Activated T-helper 1 cell treated with anti-CD3 and anti-CD28 coated beads, Interleukin-12 subunit alpha, Interleukin-12 subunit beta, Interleukin-2, Interleukin-4 antibody, amounts not matched to agents 30 ng/mL and 10 ng/mL and 1 ng/mL, durations not matched to agents 14 hours and 24 hours and 36 hours (primary cell): ENCODE measurements around the gene PI4K2A. TPM values are rescaled to one million over a fixed set of nuclear protein-coding genes. Genes with fewer than 3 reads are reported as not detected.
"Not testable (repeated sequence)": the region's sequence is repeated elsewhere in the genome, so short reads cannot be mapped to it uniquely, and the experiment has no call there.

ENCODE experiments used
- DNase-seq: peaks from one replicate; pipeline ENCODE4 v3.0.0; 2021; ENCODE audit warnings: low spot score
- H3K27ac Mint-ChIP-seq: one replicate; pipeline ENCODE4 v1.8.0; 2021; ENCODE audit warnings: mild to moderate bottlenecking, mixed read lengths
- H3K27me3 Mint-ChIP-seq: one replicate; pipeline ENCODE4 v1.8.0; 2022; ENCODE audit warnings: mild to moderate bottlenecking, moderate library complexity, mixed read lengths; ENCODE audit not compliant: insufficient read depth
- H3K36me3 Mint-ChIP-seq: one replicate; pipeline ENCODE4 v1.8.0; 2021; ENCODE audit warnings: low read depth, mixed read lengths
- H3K4me1 Mint-ChIP-seq: one replicate; pipeline ENCODE4 v1.8.0; 2021; ENCODE audit warnings: low read depth, mixed read lengths
- H3K4me3 Mint-ChIP-seq: one replicate; pipeline ENCODE4 v1.8.0; 2021; ENCODE audit warnings: mild to moderate bottlenecking, moderate library complexity, mixed read lengths
- H3K9me3 Mint-ChIP-seq: one replicate; pipeline ENCODE4 v1.8.0; 2021; ENCODE audit warnings: mixed read lengths
- intact Hi-C: fragments of 100-400 bp; cut with micrococcal nuclease; formaldehyde crosslinking; loops from one replicate; pipeline ENCODE4 v1.15.1; 2024
- total RNA-seq: library from RNA; stranded (reverse); gene quantifications from 2 replicates; pipeline ENCODE4 v1.2.3, GENCODE V29; 2022

The PI4K2A gene
- total RNA-seq, 1 donor from 2014 or later, result 19.3 TPM

DNA sequence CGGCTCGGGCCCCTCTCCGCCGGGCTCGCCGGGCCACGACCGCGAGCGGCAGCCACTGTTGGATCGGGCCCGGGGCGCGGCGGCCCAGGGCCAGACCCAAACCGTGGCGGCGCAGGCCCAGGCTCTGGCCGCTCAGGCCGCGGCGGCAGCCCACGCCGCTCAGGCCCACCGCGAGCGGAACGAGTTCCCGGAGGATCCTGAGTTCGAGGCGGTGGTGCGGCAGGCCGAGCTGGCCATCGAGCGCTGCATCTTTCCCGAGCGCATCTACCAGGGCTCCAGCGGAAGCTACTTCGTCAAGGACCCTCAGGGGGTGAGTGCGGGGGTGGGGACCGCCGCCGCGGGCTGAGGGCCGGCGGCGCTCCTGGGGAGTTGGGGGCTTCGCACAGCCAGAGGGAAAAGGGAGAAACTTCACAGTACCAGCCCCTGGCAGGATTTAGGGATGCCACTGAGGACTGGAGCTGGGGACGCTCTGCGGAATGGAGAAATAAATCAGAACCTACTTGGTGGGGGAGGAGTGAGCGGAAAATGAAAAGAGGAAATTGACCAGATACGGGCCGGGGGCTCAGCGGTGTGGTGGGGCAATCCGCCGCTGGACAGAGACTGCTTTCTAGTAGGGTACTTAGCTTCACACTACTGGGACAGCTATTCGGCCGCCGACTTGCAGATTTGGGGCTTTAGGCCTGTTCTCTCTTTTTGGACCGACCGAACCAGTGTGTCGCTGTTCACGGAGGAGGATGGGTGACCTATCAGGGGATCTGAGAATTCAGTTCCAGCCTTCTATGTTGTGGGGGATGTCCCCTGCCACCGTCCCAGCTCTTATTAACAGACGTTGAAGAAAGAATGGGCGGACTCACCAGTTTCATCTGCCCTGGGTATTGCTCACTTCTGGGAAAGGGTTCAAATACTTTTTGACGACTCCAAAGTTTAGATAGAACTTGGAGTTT, 669 bp downstream of the PI4K2A start:
- Mint-ChIP-seq H3K9me3 (no peaks in the 10 kb centered on the region), H3K4me3 (peak overlapping the region; percentile 96), H3K27me3 (peaks cover 1% of the 10 kb centered on the region), H3K27ac (peak overlapping the region; percentile 86), H3K36me3 (peaks cover 14% of the 10 kb centered on the region), H3K4me1 (peaks cover 23% of the 10 kb centered on the region)
- intact Hi-C loops, result loop anchor here (1.0 to 5.0 kb wide), 14 partner anchors 8 to 1980 kb away; partner anchors contain the start of genes ARHGAP19, AVPI1, EXOSC1 and FRAT1
- DNase-seq, result peak; percentile 17

DNA sequence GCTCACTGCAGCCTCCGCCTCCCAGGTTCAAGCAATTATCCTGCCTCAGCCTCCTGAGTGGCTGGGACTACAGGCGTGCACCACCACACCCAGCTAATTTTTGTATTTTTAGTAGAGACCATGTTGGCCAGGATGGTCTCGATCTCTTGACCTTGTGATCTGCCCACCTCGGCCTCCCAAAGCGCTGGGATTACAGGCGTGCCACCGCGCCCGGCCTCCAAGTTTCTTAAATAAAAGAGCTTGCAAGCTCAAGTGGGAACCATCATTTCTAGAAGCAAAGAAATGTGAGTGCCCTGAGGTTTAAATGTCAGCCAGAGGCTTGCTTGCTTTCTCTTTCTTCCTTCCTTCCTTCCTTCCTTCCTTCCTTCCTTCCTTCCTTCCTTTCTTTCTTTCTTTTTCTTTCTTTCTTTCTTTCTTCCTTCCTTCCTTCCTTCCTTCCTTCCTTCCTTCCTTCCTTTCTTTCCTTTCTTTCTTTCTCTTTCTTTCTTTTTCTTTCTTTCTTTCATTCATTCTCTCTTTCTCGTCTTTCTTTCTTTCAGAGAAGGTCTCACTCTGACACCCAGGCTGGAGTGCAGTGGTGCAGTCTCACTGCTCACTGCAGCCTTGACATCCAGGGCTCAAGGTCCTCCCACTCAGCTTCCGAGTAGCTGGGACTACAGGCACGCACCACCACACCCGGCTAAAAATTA, 2.1 kb downstream of the PI4K2A start:
- H3K27me3 Mint-ChIP-seq, H3K27ac Mint-ChIP-seq, DNase-seq, H3K9me3 Mint-ChIP-seq: not testable (repeated sequence)
- peaks cover 26% of the 10 kb centered on the region for H3K4me1 Mint-ChIP-seq
- peaks cover 16% of the 10 kb centered on the region for H3K36me3 Mint-ChIP-seq
- H3K4me3 Mint-ChIP-seq, result peak overlapping the region; percentile 96
- intact Hi-C loops, result loop anchor here (5.0 kb wide), 2 partner anchors 325 to 810 kb away; partner anchors contain the start of genes FRAT1 and LCOR

DNA sequence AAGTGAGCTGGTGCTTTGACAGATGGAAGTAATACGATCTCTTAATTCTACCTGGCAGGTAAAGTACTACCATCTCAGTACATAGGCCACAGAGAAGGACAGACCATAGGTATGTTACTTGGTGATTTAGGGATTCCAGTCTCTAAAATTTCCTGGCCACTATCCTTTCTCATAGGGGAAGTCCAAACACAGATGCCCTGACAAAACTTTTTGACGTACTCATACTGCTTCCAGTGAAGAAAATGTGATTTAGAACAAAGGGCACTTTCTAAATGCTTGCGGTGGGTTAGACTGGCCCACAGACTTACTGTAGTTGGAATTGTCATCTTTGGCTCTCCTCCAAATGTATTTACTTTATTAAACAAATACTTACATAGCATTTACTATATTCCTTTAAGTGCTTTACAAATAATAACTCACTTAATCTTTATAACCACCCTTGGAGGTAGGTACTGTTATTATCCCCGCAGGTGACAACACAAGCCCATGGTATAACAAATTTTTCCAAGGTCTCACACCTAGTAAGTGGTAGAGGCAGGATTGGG, 3.0 kb downstream of the PI4K2A start:
- H3K4me1 Mint-ChIP-seq, result peaks cover 31% of the 10 kb centered on the region
- H3K9me3 Mint-ChIP-seq, result no peaks in the 10 kb centered on the region
- H3K27ac Mint-ChIP-seq, result no peak overlapping the region
- peak overlapping the region; percentile 96 for H3K4me3 Mint-ChIP-seq
- intact Hi-C loops, result loop anchor here (5.0 kb wide), 2 partner anchors 326 to 811 kb away; partner anchors contain the start of genes FRAT1 and LCOR
- no peaks in the 10 kb centered on the region for H3K27me3 Mint-ChIP-seq
- H3K36me3 Mint-ChIP-seq, result peaks cover 16% of the 10 kb centered on the region
- no peak for DNase-seq

DNA sequence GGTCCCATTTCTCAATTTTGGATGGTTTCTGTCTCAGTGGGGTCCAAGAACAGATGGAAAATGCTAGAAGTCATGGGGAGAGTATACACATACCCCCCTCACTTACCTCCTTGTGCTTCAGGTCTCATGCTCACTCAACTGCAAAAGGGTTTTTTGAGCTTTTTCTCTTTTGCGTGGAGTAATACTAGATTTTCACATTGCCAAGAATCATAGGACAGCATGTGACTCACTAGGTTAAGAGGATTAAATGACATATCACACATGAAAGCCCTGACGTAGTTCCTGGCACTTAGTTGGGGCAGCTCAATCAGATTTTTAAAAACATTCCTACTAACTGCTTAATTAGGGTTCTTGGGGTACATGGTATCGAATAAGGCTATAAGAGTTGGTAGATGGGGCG, 4.5 kb downstream of the PI4K2A start:
- no peaks in the 10 kb centered on the region for H3K27me3 Mint-ChIP-seq
- no peak overlapping the region for H3K4me3 Mint-ChIP-seq
- no peaks in the 10 kb centered on the region for H3K9me3 Mint-ChIP-seq
- peaks cover 39% of the 10 kb centered on the region for H3K4me1 Mint-ChIP-seq
- H3K27ac Mint-ChIP-seq, result no peak overlapping the region
- no peak for DNase-seq
- H3K36me3 Mint-ChIP-seq, result peaks cover 16% of the 10 kb centered on the region
- intact Hi-C loops, result loop anchor here (5.0 kb wide), 2 partner anchors 328 to 813 kb away; partner anchors contain the start of genes FRAT1 and LCOR

DNA sequence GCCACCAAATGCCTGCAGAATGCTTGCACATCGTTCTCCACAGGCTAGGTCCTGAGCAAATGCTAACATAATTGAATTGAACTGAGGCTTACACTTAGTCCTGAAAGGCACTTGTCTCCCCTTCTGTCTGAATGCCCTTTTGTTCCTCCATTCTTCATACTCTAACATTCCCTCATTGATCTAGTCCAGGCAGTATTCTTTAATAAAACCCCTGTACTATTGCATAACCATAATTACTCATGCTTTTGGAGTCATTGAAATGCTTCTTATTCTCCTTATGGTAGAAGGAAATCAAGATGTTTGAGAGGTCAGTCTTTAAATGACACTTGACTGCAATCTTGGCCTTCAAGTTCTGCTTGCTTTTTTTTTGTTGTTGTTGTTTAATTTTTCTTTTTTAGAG, 7.1 kb downstream of the PI4K2A start:
- Mint-ChIP-seq H3K9me3 (no peaks in the 10 kb centered on the region), H3K27me3 (no peaks in the 10 kb centered on the region), H3K4me1 (peaks cover 27% of the 10 kb centered on the region), H3K36me3 (peaks cover 20% of the 10 kb centered on the region), H3K27ac (peak overlapping the region; percentile 52), H3K4me3 (no peak overlapping the region)
- DNase-seq, result no peak
- intact Hi-C loops, result no loop called here

DNA sequence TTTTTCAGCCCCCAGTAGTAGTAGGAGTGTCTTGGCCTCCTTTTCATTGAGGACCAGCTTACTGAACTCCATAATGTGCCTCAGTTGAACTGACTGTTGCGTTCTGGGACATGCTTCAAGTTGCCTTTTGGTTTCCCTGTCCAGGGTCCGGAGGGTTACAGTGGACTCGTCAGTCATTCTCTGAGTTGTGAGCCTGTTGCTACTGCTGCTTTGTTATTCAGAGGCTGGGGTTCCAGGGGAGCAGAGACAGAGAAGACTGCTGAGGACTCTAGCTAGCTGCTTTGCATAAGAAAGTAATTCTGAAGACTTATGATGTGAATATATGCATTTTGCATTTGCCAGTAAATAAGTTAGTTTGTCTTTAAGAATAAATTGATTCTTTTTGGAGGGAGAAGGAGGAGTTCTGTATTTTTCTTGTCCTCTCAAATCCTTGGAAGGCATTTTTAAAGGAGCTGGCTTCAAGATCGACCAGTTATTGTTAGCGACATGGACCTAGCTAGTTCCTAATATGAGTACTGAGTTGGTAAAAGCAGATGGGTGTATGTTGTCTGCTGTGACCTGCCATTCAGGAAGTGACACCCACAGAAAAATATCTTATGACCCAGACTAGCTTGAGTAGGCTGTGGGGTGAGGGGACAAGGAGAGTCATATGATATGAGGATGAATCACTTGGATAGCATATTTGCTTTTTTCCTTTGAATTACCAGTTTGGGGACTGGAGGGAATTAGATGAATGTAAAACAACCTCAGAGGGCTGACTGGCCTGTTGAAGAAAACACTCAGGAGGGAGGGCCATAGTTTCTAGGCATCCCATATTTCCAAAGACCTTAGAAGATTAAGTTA, 8.3 kb downstream of the PI4K2A start:
- H3K27me3 Mint-ChIP-seq, result no peaks in the 10 kb centered on the region
- peak overlapping the region; percentile 45 for H3K27ac Mint-ChIP-seq
- peaks cover 18% of the 10 kb centered on the region for H3K4me1 Mint-ChIP-seq
- H3K4me3 Mint-ChIP-seq, result peak overlapping the region; percentile 39
- DNase-seq, result peak; percentile 24
- H3K9me3 Mint-ChIP-seq, result no peaks in the 10 kb centered on the region
- intact Hi-C loops, result loop anchor here (1.0 to 2.0 kb wide), 5 partner anchors 8 to 486 kb away; partner anchors contain the start of genes AVPI1, MMS19, MORN4 and PI4K2A
- peaks cover 27% of the 10 kb centered on the region for H3K36me3 Mint-ChIP-seq

DNA sequence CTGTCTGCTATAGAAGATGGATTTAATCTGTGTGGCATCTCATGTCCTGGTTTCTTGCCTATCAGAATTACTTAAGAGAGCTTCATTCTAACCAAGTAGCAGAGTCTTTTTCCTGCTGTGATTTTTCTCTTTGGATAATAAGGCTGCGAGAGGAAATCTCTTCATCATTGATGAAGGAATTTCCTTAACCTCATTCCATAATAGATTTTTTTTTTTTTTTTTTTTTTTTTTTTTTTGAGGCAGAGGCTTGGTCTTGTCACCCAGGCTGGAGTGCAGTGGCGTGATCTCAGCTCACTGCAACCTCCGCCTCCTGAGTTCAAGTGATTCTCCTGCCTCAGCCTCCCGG, 8.9 kb downstream of the PI4K2A start:
- Mint-ChIP-seq H3K4me1 (peaks cover 18% of the 10 kb centered on the region), H3K36me3 (peaks cover 28% of the 10 kb centered on the region), H3K27ac (peak overlapping the region; percentile 45), H3K4me3 (peak overlapping the region; percentile 39)
- DNase-seq, H3K9me3 Mint-ChIP-seq, H3K27me3 Mint-ChIP-seq: not testable (repeated sequence)
- intact Hi-C loops, result loop anchor here (1.0 to 2.0 kb wide), 5 partner anchors 9 to 485 kb away; partner anchors contain the start of genes AVPI1, MMS19, MORN4 and PI4K2A

DNA sequence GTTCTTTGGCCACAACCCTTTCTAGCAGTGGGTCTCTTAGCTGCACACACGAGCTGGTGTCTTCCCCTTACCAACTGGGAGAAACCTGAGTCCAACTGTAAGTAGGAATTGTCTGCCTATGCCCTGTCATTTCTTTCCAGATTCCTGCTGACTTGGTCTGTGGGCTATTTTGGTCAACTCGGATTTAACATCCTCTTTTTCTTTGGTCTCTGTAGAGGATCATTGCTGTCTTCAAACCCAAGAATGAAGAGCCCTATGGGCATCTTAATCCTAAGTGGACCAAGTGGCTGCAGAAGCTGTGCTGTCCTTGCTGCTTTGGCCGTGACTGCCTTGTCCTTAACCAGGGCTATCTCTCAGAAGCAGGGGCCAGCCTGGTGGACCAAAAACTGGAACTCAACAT, 10.3 kb downstream of the PI4K2A start:
- H3K36me3 Mint-ChIP-seq, result peaks cover 19% of the 10 kb centered on the region
- H3K4me3 Mint-ChIP-seq, result no peak overlapping the region
- H3K4me1 Mint-ChIP-seq, result peaks cover 18% of the 10 kb centered on the region
- H3K9me3 Mint-ChIP-seq, result no peaks in the 10 kb centered on the region
- H3K27ac Mint-ChIP-seq, result no peak overlapping the region
- no peaks in the 10 kb centered on the region for H3K27me3 Mint-ChIP-seq
- intact Hi-C loops, result no loop called here
- DNase-seq, result no peak

DNA sequence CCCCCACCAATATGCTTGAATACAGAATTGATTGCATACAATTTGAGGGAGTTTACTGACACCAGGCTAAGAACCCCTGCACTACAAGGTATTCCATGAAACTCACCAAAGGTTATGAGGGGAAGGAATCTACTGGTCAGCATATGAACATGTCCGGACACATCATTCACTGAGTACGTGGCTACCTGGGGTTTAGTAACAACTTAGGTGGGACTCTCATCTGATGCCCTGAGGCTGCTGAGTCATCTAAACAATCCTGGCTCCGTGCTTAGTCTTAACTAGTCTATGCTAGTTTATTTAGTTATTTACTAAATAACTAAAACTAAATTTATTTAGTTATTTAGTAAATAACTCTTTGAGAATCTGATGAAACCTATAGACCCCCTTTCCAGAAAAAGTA, 11.3 kb downstream of the PI4K2A start:
- Mint-ChIP-seq H3K36me3 (peaks cover 26% of the 10 kb centered on the region), H3K9me3 (no peaks in the 10 kb centered on the region), H3K27ac (no peak overlapping the region), H3K27me3 (no peaks in the 10 kb centered on the region), H3K4me3 (no peak overlapping the region), H3K4me1 (peaks cover 18% of the 10 kb centered on the region)
- intact Hi-C loops, result no loop called here
- no peak for DNase-seq

DNA sequence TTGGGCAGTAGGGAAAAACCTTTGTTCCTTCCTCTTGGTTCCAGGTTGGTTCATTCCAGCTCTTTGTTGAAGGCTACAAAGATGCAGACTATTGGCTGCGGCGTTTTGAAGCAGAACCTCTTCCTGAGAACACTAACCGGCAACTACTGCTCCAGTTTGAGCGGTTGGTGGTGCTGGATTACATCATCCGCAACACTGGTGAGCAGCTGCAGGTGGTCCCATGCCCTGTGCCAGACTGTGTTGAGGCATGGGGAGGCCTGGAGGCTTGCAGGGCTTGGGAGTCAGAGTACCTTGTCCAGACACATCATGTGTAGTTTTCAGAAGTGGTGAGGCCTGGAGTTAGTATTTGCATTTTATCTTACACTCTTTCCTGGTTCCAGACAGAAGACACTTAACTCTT, 16.3 kb downstream of the PI4K2A start:
- H3K36me3 Mint-ChIP-seq, result peaks cover 30% of the 10 kb centered on the region
- H3K4me1 Mint-ChIP-seq, result no peaks in the 10 kb centered on the region
- H3K9me3 Mint-ChIP-seq, result no peaks in the 10 kb centered on the region
- H3K4me3 Mint-ChIP-seq, result no peak overlapping the region
- H3K27me3 Mint-ChIP-seq, result no peaks in the 10 kb centered on the region
- no peak for DNase-seq
- H3K27ac Mint-ChIP-seq, result no peak overlapping the region
- intact Hi-C loops, result no loop called here

DNA sequence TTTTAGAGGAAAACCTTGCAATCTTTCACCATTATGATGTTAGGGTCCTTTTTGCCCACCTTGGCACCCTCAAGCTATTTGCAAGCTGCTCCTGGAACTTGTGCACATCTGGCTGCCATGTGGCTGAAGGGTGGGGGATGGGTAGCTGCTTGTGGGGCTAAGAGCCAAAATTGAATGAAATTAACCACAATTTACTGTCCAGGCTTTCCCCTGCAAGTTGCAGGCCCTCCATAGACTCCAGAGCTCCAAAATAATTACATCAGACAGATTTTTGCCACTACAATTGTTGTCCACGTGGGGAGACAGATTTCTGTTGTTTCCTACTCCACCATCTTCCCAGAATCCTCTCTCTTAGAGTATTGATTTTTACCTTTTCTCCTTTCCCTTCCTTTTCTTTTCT, 19.1 kb downstream of the PI4K2A start:
- Mint-ChIP-seq H3K4me3 (no peak overlapping the region), H3K4me1 (no peaks in the 10 kb centered on the region), H3K9me3 (no peaks in the 10 kb centered on the region), H3K27ac (no peak overlapping the region), H3K36me3 (peaks cover 25% of the 10 kb centered on the region), H3K27me3 (no peaks in the 10 kb centered on the region)
- intact Hi-C loops, result no loop called here
- no peak for DNase-seq

DNA sequence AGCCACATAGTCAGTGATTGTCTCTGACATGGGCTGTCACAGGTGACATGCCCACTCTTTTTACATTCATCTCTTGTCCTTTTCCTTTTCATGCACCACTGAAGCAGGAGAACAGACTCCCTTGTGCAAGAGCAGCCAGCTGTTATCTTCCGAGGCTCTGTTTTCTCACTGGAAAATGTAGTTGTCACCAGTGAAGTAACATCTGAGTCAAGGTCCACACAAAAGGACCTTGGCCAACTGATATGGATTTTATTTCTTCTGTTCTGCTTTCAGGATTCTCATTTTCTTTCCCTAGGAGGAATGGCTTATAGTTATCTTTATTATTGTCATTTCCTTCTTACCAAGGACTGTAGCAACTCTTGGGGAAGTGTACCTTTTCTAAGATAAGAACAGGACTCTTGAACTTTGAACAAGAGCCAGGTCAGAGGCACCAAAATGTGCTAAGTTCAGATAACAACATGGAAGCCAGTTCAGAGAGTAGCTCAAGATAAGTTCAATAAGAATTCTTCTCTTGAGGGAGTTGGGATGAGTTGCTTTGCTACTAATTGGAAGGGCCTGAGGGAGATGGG, 23.9 kb downstream of the PI4K2A start:
- intact Hi-C loops, result no loop called here
- no peaks in the 10 kb centered on the region for H3K9me3 Mint-ChIP-seq

More for the DNA sequence above, 23.9 kb downstream of the PI4K2A start:
- Mint-ChIP-seq H3K4me1 (no peaks in the 10 kb centered on the region), H3K36me3 (peaks cover 23% of the 10 kb centered on the region), H3K4me3 (no peak overlapping the region), H3K27ac (no peak overlapping the region), H3K27me3 (no peaks in the 10 kb centered on the region)
- no peak for DNase-seq
